GM21381 (cell line): ENCODE measurements around the gene TPO.

ENCODE experiments used
- ATAC-seq: cut with Tn5 transposase; IDR thresholded peaks from one replicate; pipeline ENCODE4 v1.9.1; 2021; ENCODE audit warnings: mild to moderate bottlenecking, moderate library complexity; ENCODE audit not compliant: unreplicated experiment

Gene TPO

DNA sequence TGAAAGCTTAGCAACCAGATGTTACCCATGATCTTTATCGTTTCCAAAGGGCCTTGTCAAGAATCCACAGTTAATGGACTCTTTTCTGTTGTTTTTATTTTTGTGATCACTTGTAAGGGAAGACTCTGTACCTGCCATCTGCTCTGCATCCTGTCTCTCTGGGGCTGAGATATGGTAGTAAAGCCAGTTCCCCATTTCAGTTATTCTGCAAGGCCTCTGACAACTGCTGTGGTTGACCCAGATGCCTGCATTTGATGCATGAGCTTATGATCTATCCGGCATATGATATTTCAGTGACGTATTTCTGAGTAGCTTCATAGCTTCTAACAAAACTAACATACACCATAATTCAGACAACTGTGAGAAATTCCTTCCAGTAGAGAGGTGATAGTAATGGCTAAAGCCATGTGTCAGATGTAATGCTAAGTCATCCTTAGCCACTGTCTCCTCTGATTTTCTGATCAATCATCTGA lies 105.1 kb downstream of the TPO start:
- no peak for ATAC-seq

DNA sequence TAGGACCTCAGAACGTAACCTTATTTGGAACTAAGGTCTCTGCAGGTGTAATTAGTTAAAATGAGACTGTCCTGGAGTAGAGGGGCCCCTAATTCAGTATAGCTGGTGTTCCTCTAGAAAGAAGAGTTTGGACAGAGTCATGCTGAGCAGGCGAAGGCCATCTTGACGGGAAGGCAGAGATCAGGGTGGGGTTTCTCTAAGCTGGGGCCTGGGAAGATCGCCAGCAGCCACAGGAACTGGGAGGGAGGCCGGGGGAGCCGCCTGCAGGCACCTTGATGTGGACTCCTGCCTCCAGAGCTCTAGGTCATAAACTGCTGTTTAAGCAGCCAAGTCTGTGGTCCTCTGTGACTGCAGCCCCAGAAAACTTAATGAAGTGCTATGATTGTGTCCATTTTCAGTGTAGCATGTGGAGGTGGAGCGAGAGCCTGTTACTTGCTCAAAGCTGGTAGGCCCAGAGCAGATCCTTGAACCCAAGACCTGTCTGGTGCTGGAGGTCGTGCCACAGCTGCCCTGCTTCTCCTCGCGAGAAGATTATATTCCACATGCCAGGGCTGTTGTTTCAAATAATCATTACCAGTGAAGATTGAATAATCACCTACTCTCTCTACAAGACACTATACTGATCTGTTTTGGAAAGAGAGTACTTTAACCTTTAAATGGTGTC lies 105.7 kb downstream of the TPO start:
- ATAC-seq: no peak

DNA sequence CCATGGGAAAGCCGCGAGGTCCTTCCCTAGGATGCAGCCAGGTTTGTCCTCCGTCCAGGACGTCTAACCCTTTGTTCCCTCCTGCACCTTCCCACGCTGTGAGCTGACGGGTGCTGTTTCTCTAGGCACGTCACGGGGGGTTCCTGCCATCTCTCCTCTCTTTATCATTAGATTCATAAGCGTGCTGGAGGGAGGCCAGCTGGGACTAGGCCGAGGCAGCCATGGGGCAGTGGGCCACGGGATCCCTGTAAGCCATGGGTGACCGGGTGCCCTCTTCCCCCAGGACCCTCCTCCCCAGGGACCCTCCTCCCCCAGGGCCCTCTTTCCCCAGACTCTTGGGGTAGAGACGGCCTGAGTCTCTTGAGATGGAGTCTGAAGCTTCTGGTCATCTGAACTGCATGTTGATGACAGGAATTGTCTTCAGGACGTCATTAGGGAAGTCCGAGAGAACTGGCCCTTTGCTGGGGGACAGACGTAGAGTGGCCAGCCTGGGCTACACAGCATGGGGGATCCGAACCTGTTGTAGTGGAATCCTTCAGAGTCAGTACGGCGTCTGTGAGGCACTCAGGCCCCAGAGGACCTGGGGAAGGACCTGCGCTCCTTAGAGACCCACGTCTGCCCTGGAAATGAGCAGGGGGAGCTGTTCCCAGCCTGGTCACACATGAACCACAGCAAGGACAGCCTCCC lies 108.1 kb downstream of the TPO start:
- ATAC-seq: no peak

DNA sequence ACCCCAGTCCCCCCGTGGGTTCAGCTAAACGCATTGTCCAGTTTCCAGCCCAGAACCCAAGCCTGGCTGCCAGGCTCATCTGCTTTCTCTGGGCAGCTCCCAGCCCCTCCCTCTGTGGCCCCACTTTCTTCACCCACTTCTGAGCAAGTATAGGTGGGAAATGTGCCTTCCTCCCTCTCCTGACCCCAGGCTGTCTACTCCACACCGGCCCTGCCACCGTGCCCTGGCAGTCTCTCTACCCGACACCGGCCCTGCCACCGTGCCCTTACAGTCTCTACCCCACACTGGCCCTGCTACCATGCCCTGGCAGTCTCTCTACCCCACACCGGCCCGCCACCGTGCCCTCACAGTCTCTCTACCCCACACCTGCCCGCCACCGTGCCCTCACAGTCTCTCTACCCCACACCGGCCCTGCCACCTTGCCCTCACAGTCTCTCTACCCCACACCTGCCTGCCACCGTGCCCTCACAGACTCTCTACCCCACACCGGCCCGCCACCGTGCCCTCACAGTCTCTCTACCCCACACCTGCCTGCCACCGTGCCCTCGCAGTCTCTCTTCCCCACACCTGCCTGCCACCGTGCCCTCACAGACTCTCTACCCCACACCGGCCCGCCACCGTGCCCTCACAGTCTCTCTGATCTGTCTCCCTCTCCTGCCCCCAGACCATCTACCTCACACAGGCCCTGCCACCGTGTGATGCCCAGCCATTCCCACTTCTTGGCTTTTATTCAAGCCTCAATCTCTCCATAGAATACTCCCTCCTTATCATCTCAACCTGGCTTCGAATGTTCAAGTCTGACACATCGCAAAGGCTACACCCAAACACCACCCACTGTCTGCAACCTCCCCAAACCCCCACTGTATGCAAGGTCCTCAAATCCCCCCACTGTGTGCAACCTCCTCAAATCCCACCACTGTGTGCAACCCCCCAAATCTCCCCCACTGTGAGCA lies 108.9 kb downstream of the TPO start:
- no peak for ATAC-seq

DNA sequence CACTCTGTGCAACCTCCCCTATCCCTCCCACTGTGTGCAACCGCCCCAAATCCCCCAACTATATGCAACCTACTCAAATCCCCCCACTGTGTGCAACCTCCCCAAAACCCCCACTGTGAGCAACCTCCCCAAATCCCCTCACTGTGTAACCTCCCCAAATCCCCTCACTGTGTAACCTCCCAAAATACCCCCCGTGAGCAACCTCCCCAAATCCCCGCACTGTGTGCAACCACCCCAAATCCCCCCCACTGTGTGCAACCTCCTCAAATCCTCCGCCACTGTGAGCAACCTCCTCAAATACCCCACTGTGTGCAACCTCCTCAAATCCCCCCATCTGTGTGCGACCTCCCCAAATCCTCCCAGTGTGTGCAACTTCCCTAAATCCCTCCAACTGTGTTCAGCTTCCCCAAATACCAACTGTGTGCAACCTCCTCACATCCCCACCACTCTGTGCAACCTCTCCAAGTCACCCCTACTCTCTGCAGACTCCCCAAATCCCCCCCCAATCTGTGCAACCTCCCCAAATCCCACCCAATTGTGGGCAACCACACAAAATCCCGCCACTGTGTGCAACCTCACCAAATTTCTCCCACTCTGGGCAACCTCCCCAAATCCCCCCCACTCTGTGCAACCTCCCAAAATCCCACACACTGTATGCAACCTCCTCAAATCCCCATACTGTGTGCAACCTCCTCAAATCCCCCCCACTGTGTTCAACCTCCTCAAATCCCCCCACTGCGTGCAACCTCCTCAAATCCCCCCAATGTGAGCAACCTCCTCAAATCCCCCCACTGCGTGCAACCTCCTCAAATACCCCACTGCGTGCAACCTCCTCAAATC lies 114.1 kb downstream of the TPO start:
- ATAC-seq: no peak

DNA sequence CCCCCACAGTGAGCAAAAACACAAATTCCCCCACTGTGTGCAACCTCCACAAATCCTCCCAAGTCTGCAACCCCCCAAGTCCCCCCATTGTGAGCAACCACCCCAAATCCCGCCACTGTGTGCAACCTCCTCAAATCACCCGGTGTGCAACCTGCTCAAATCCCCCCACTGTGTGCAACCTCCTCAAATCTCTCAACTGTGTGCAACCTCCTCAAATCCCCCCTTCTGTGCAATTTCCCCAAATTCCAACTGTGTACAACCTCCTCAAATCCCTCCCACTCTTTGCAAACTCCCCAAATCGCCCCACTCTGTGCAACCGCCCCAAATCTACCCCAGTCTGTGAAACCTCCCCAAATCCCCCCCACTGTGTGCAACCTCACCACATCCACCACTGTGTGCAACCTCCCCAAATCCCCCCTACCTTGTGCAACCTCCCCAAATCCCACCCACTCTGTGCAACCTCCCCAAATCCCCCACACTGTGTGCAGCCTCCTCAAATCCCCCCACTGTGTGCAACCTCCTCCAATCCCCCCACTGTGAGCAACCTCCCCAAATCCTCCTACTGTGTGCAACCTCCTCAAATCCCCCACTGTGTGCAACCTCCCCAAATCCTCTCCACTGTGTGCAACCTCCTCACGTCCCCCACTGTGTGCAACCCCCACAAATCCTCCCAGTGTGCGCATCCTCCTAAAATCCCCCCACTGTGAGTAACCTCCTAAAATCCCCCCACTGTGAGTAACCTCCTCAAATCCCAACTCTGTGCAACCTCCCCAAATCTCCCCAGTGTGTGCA lies 115.2 kb downstream of the TPO start:
- ATAC-seq: no peak

DNA sequence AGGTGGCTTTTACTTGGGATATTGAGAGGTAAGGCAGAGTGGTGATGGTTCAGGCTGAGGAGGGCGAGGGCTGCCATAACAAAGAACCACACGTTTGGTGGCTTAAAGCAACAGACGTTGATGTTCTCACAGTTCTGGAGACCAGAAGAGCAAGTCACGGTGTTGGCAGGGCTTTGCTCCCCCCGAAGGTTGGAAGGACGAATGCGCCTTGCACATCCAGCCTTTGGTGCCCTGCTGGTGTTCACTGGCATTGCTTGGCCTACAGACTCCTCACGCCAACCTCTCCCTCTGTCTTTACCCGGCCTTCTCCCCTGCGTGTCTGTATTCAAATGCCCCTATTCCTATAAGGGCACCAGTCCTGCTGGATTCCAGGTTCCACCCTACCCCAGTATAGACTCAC lies 125.4 kb downstream of the TPO start:
- ATAC-seq: no peak

DNA sequence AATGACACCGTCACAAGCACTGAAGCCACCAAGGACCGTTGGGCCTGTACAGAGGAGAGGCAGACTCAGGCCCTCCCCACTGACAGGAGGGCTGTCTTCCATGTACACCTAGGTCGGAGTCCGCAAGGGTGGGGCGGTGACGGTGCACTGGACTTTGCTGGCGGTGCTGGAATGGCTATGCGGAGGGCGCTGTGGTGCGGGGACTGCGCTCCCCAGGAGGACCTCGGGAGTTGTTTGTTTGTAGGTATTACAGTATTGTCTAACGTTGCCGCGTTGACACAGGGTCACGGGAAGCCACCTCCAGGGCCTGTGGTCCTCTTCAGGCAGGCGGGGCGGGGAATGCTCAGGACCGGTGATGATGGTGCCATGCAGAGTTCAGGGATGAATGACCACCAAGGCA lies 126.2 kb downstream of the TPO start:
- ATAC-seq: no peak

DNA sequence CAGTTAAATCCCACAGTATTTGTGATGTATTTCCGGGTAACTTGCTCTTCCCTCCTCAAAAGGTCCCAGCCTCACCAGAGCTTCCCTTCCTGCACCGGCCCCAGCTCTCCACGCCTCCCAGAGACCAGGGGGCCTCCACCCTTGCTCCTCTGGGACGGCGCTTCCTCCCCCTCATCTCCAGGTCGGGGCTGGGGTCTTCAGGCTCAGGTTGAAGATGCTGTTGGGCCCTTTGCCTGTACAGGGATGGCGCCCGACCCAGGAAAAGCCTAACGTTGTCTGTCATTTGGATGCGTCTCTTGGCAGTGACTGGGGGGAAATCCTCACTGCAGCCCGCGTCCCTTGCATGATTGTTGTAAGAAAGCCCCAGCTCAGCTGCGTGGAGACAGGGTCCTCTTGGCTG lies 126.7 kb downstream of the TPO start:
- ATAC-seq: no peak

DNA sequence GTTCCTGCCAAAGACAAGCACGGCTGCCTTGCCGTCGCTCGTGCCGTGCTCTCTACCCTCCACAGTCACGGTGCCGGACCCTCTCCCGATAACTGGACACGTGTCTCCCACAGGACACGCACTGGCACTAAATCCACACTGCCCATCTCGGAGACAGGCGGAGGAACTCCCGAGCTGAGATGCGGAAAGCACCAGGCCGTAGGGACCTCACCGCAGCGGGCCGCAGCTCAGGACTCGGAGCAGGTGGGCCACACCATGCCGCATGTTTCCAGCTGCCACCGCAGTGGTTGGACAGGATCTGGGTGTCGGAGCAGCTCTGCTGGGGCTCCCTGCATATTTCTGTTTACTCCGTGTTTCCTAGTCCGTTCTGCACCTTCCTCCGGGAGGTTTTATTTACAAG lies 127.2 kb downstream of the TPO start:
- ATAC-seq: no peak

DNA sequence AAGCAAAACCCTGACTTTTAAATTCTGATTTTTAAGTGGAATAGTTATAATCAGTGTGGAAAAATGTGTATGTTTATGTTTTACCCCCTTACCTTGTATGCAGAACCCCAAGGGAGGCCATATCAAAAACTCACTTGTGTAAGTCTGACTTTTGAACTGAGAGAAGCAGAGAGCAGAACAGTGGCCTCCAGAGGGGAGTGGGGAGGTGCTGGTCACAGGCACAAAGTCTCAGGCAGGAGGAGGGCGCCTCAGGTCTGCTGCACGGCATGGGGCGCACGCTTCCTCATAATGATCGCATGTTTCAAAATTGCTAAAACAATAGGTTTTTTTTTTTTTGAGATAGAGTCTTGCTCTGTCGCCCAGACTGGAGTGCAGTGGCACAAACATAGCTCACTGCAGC lies 127.8 kb downstream of the TPO start:
- ATAC-seq: no peak

DNA sequence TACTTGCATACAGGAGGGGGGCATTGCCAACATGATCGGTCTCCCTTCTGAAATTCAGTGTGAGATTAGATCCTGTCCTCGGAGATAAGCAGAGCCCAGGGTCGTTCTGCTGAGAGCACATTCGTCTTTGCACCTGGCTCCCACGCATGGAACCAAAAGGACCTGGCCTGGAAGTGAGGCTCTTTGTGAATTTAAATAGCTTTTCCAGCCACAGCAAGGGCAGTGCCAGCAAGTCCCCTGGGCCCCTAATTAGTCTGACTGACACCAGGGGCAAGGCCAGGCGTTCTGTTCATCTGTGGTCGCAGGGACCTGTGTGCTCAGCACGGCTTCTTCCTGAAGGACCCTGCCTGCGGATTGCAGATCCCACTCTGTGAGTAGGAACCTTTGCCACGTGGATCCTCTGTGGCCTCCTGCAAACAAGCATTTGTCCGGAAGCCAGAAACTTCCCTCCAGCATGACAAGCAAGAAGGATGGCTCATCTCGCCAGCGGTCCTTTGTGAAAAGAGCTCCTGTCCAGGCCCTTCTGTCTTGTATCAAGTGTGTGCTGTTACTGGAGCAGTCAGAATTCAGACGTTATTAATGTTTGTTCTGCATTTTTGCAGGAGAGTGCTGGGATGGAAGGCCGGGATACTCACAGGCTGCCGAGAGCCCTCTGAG lies 128.7 kb downstream of the TPO start:
- ATAC-seq: no peak

DNA sequence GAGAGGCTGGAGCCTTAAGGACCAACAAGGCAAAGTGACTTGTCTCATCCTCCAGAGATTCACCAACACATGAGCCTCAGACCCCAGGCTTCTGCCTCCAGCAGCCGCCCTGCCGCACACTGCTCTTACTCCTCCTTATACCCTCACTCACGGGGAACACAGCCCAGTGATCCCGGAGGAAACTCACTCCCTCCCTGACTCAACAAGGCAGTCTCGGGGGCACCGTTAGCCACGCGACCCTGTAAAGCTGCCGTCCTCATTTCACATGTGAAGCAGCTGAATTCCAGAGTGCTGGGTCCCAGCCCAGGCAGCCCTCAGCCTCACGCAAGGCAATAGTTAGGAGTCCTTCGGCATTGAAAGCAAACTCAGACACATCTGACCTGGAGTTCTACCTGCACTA lies 129.7 kb downstream of the TPO start:
- no peak for ATAC-seq

DNA sequence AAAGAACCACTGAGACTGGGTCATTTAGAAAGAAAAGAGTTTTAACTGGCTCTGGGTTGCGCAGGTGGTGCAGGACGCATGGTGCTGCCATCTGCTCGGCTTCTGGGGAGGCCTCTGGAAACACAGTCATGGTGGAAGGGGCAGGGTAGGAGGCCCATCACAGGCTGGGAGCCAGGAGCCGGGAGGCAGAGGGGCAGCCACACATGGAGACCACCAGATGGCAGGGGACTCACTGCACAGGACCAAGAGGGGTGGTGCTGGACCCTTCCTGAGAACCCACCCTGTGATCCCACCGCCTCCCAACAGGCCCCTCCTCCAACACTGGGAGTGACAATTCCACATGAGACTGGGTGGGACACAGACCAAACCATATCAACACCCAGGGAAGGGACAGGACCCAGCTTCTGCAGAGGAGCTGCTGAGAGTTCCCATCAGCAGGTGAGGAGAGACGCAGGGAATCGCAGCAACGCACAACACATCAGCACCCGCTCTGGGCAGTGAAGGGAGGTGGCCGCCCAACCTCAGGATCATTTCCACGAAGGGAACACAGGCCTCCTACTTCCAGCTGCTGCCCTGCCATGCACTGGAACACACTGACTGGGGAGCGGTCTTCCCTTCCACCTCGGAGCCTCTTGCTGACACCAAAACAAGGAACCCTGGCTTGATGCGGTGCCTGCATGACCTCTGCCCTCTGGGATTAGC lies 130.7 kb downstream of the TPO start:
- no peak for ATAC-seq

DNA sequence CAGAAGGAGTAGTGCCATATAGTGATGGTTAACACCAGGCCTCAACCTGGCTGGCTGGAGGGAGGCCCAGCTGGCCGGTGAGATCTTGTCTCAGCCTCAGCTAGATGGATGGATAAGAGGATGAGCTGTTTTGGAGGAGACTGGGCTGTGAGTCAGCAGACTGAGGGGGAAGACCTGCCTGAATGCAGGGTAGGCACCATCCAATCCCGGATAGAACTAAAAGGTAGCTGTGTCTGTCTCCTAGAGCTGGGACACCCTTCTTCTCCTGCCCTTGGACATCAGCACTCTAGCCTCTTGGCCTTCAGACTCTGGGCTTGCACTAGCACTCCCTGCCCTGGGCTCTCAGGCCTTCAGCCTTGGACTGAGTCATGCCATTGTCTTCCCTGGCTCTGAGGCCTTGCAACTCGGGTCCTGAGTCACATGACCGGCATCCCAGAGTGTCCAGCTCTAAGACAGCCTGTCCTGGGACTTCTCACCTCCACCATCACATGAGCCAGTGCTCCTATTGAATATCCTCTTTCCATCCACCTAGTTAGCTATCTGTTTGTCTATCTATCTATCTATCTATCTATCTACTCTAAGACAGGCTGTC lies 131.3 kb downstream of the TPO start:
- no peak for ATAC-seq

DNA sequence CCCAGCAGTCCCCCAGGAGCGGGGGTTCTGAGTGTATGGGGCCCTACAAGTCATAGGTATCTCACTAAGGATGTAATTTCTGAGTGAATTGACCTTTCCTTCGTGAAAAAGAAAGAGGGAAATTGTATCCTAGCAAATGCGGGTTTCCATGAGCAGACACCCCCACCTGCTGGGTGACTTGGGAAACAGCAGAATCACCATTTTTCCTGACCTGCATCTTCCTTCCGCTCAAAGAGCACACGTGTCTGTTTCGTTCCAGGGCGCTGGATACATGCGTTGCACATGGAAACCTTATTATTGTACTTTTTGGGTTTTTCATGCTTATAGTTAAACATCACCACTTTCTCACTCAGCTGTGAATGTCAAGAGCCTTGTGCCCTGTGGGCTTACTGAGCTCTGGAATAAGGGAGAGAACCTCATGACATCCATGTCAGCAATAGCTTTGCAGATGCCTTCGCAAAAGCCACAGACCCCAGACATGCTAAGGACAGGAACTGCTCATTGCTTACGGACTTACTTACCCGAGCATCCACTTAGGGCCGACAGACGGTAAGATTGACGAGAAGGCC lies 132.8 kb downstream of the TPO start:
- no peak for ATAC-seq

DNA sequence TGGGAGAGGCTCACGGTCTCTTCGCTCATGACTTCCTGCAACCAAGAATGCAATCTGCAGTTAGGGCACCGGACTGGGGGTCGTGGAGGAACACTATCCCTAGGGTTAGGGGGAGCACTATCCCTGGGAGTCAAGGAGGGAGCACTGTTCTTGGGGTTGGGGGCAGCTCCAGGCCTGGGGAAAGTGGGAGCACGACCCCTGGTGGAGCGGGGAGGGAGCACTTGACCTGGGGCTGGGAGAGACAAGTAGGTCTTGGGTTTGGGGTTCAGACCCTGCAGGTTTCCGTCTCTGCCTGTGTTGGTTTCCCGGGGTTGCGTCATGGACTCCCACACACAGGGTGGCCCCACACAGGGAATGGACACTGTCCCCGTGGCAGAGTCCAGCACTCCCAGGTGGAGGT lies 133.6 kb downstream of the TPO start:
- ATAC-seq: no peak
